MM.1S (cell line): ENCODE data around the gene DCDC1.

Experiments
- DNase-seq: peaks from one replicate; pipeline ENCODE4 v3.0.0-alpha.2; 2015
- H2AFZ ChIP-seq: fragments of 300-600 bp; sonication (generic); 2 replicates; pipeline ENCODE4 v1.6.0; 2016; ENCODE audit warnings: antibody characterized with exemption, low read length
- H3F3A ChIP-seq: fragments of 300-600 bp; sonication (generic); 2 replicates; pipeline ENCODE4 v1.6.1; 2016; ENCODE audit warnings: mild to moderate bottlenecking, antibody characterized with exemption, low read length, moderate library complexity, mixed read lengths; ENCODE audit not compliant: insufficient read depth
- H3K27ac ChIP-seq: fragments of 300-600 bp; sonication (generic); 2 replicates; pipeline ENCODE4 v1.5.1; 2016; ENCODE audit warnings: mild to moderate bottlenecking, low read length
- H3K27me3 ChIP-seq: fragments of 300-600 bp; sonication (generic); replicated peaks from 2 replicates; pipeline ENCODE4 v1.6.0; 2016; ENCODE audit warnings: low read length; ENCODE audit not compliant: insufficient read depth
- H3K36me3 ChIP-seq: fragments of 300-600 bp; sonication (generic); replicated peaks from 2 replicates; pipeline ENCODE4 v1.6.1; 2016; ENCODE audit warnings: mild to moderate bottlenecking, low read length, mixed read lengths; ENCODE audit not compliant: insufficient read depth
- H3K4me1 ChIP-seq: fragments of 300-600 bp; sonication (generic); 2 replicates; pipeline ENCODE4 v1.6.1; 2016; ENCODE audit warnings: low read length, mixed read lengths
- H3K4me2 ChIP-seq: fragments of 300-600 bp; sonication (generic); 2 replicates; pipeline ENCODE4 v1.6.0; 2016; ENCODE audit warnings: low read depth, low read length
- H3K4me3 ChIP-seq: fragments of 300-600 bp; sonication (generic); 2 replicates; pipeline ENCODE4 v1.5.1; 2016; ENCODE audit warnings: low read length, mixed read lengths
- H3K79me2 ChIP-seq: fragments of 300-600 bp; sonication (generic); 2 replicates; pipeline ENCODE4 v1.6.1; 2016; ENCODE audit warnings: mixed run types, low read length, mixed read lengths
- H3K9ac ChIP-seq: fragments of 300-600 bp; sonication (generic); 2 replicates; pipeline ENCODE4 v1.6.1; 2016; ENCODE audit warnings: low read length, mixed read lengths
- H3K9me2 ChIP-seq: fragments of 300-600 bp; sonication (generic); replicated peaks from 2 replicates; pipeline ENCODE4 v1.6.1; 2016; ENCODE audit warnings: mild to moderate bottlenecking, low read length, mixed read lengths; ENCODE audit not compliant: insufficient read depth
- H3K9me3 ChIP-seq: fragments of 300-600 bp; sonication (generic); replicated peaks from 2 replicates; pipeline ENCODE4 v1.6.1; 2016; ENCODE audit warnings: mild to moderate bottlenecking, low read length, mixed read lengths; ENCODE audit not compliant: insufficient read depth
- H4K20me1 ChIP-seq: fragments of 300-600 bp; sonication (generic); 2 replicates; pipeline ENCODE4 v1.6.1; 2016; ENCODE audit warnings: mild to moderate bottlenecking, low read length, moderate library complexity, mixed read lengths; ENCODE audit not compliant: insufficient read depth
- EZH2 ChIP-seq: fragments of 300-600 bp; sonication (generic); optimal IDR thresholded peaks from 2 replicates; pipeline ENCODE3; 2017; ENCODE audit warnings: low read depth, mild to moderate bottlenecking, antibody characterized with exemption, low read length, mixed read lengths
- EZH2phosphoT487 ChIP-seq: fragments of 300-600 bp; sonication (generic); IDR thresholded peaks from 2 replicates; pipeline ENCODE4 v1.6.1; 2018; ENCODE audit warnings: antibody characterized with exemption, low read length
- TF ChIP-seq, protein P1 (sequence below): fragments of 300-600 bp; sonication (generic); IDR thresholded peaks from 2 replicates; pipeline ENCODE4 v1.5.1; 2016; ENCODE audit warnings: antibody characterized with exemption, low read length, mixed read lengths

Gene DCDC1

DNA sequence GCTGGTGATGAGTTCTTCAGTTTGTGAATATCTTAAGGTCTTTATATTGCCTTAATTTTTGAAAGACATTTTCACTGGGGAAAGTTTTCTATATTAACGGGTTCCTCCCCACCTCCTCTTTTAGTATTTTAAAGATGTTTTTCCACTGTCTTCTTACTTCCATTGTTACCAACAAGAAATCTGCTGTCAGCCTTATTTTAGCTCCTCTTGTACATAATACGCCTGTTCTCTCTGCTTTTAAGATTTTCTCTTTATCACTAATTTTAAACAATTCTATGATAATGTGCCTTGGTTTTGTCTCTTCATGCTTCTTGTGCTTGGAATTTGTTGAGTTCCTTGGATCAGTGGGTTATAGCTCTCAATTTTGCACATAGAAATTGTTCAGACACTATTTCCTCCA is 280.4 kb downstream of the DCDC1 start:
- H3K36me3 ChIP-seq: no peaks in the 10 kb centered on the region
- no peaks in the 10 kb centered on the region for H3K27me3 ChIP-seq
- no peak overlapping the region for H2AFZ ChIP-seq
- H3K4me1 ChIP-seq: no peaks in the 10 kb centered on the region
- no peak overlapping the region for H3K27ac ChIP-seq
- H3F3A ChIP-seq: no peaks in the 10 kb centered on the region
- H4K20me1 ChIP-seq: no peaks in the 10 kb centered on the region
- no peaks in the 10 kb centered on the region for H3K79me2 ChIP-seq
- no peak overlapping the region for H3K9ac ChIP-seq
- TF ChIP-seq EZH2phosphoT487: no peak
- TF ChIP-seq EZH2: no peak
- TF ChIP-seq, protein P1, sequence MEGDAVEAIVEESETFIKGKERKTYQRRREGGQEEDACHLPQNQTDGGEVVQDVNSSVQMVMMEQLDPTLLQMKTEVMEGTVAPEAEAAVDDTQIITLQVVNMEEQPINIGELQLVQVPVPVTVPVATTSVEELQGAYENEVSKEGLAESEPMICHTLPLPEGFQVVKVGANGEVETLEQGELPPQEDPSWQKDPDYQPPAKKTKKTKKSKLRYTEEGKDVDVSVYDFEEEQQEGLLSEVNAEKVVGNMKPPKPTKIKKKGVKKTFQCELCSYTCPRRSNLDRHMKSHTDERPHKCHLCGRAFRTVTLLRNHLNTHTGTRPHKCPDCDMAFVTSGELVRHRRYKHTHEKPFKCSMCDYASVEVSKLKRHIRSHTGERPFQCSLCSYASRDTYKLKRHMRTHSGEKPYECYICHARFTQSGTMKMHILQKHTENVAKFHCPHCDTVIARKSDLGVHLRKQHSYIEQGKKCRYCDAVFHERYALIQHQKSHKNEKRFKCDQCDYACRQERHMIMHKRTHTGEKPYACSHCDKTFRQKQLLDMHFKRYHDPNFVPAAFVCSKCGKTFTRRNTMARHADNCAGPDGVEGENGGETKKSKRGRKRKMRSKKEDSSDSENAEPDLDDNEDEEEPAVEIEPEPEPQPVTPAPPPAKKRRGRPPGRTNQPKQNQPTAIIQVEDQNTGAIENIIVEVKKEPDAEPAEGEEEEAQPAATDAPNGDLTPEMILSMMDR: no peak
- H3K4me3 ChIP-seq: no peak overlapping the region
- no peak overlapping the region for H3K4me2 ChIP-seq
- H3K9me3 ChIP-seq: no peaks in the 10 kb centered on the region
- no peaks in the 10 kb centered on the region for H3K9me2 ChIP-seq
- no peak for DNase-seq

DNA sequence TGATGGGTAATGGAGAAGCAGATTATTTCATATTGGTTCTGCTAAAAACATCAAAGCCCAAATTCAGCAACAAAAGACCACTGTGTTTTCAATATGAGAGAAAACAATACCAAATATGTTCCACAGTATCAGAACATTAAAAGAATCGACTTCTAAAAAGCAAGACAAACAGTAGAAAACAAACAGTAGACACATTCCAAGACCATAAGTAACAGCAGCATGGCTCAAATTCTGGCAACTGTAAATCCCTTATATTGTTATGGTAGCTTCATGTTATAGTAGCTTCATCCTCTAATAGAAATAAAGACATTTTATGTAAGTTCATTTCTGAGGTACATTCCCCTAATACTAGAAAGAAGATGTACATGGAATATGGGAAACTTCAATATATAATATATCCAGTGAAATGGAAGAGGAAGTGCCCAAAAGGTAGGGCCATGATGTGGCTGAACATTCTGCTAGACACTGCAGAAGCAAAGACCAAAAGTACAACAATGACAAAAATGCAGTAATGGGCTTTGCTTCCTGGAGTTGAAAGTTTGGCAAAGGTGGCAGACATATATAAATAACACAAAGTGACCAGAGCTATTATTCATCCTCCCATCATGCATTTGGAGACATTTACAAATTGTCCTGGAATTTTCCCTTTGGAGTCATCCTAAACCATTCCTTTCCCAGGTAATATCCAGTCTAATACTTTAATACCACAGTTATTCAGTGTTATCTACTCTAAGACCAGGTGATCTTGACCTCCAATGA is 299.9 kb downstream of the DCDC1 start:
- no peak overlapping the region for H3K9ac ChIP-seq
- H3K36me3 ChIP-seq: no peaks in the 10 kb centered on the region
- H3K27ac ChIP-seq: no peak overlapping the region
- H4K20me1 ChIP-seq: no peaks in the 10 kb centered on the region
- TF ChIP-seq EZH2phosphoT487 (no peak), EZH2 (no peak)
- TF ChIP-seq, protein P1: no peak
- H2AFZ ChIP-seq: no peak overlapping the region
- no peaks in the 10 kb centered on the region for H3K27me3 ChIP-seq
- H3K4me2 ChIP-seq: no peak overlapping the region
- no peaks in the 10 kb centered on the region for H3K9me3 ChIP-seq
- H3K4me1 ChIP-seq: no peaks in the 10 kb centered on the region
- no peak overlapping the region for H3K4me3 ChIP-seq
- no peaks in the 10 kb centered on the region for H3F3A ChIP-seq
- H3K9me2 ChIP-seq: no peaks in the 10 kb centered on the region
- H3K79me2 ChIP-seq: no peaks in the 10 kb centered on the region
- DNase-seq: no peak

DNA sequence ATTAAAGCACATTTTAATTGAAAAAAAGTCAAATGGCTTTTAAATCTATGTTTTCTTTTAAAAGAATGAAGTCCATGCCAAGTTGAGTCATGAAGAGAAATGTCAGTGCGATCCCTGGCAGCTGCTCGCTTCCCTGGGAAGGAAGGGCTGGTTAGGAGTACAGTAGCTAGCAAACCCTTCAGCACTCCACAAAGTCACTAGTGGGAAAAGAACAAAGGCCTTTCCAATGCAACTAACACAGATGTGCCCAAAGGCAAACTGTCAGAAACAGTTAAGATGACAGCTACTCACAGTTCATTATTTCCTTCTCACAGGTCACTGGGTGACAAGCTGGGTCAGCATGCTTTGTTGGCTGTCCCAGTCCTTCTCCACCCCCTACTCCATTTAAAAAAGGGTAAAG is 308.7 kb downstream of the DCDC1 start:
- Histone ChIP-seq H3K79me2 (no peaks in the 10 kb centered on the region), H3K27ac (no peak overlapping the region), H3K4me2 (no peak overlapping the region), H3K4me3 (no peak overlapping the region), H3F3A (no peaks in the 10 kb centered on the region), H4K20me1 (no peaks in the 10 kb centered on the region), H3K9ac (no peak overlapping the region), H3K27me3 (no peaks in the 10 kb centered on the region), H3K9me3 (no peaks in the 10 kb centered on the region), H3K36me3 (no peaks in the 10 kb centered on the region), H2AFZ (no peak overlapping the region), H3K9me2 (no peaks in the 10 kb centered on the region), H3K4me1 (no peaks in the 10 kb centered on the region)
- DNase-seq: no peak
- no peak for TF ChIP-seq EZH2phosphoT487
- TF ChIP-seq EZH2: no peak
- TF ChIP-seq, protein P1: no peak
